WERI-Rb-1 (cell line): ENCODE results near the gene C16orf95.

Experiments
- DNase-seq: peaks from one replicate; pipeline ENCODE4 v3.0.0-alpha.2; 2020
- H3K27ac ChIP-seq: fragments of 250-450 bp; sonication (Bioruptor Pico); 2 replicates; pipeline ENCODE4 v1.5.1; 2020; ENCODE audit warnings: mild to moderate bottlenecking, moderate library complexity
- H3K27me3 ChIP-seq: fragments of 250-450 bp; sonication (Bioruptor Pico); 2 replicates; pipeline ENCODE4 v1.5.1; 2021; ENCODE audit warnings: mild to moderate bottlenecking, low read depth, moderate library complexity; ENCODE audit not compliant: insufficient read depth, severe bottlenecking
- H3K36me3 ChIP-seq: fragments of 250-450 bp; sonication (Bioruptor Pico); 2 replicates; pipeline ENCODE4 v1.5.1; 2020; ENCODE audit warnings: mild to moderate bottlenecking, moderate library complexity
- H3K4me3 ChIP-seq: 2 replicates; pipeline ENCODE4 v1.5.1; 2011; ENCODE audit warnings: low read depth, mild to moderate bottlenecking, control low read depth, low read length
- H3K9me3 ChIP-seq: fragments of 250-450 bp; sonication (Bioruptor Pico); 2 replicates; pipeline ENCODE4 v1.5.1; 2021; ENCODE audit warnings: mild to moderate bottlenecking, moderate library complexity; ENCODE audit not compliant: severe bottlenecking
- CTCF ChIP-seq: IDR thresholded peaks from 2 replicates; pipeline ENCODE4 v1.5.1; 2011; ENCODE audit warnings: low read depth, mild to moderate bottlenecking, control low read depth, inconsistent platforms, low read length

The C16orf95 gene

GRCh38 chr16:87317750-87318644, 805 bp upstream of the C16orf95 start:
- Histone ChIP-seq H3K27ac (peak overlapping the region; percentile 98), H3K9me3 (no peaks in the 10 kb centered on the region), H3K4me3 (peak overlapping the region; percentile 85), H3K36me3 (no peaks in the 10 kb centered on the region), H3K27me3 (no peaks in the 10 kb centered on the region)
- TF ChIP-seq CTCF, result no peak
- no peak for DNase-seq

- Histone ChIP-seq H3K4me3 (peak overlapping the region; percentile 85), H3K27me3 (no peaks in the 10 kb centered on the region), H3K9me3 (no peaks in the 10 kb centered on the region), H3K27ac (peak overlapping the region; percentile 98; the same call in 1 of the 2 replicates), H3K36me3 (no peaks in the 10 kb centered on the region)
- no peak for TF ChIP-seq CTCF
- no peak for DNase-seq
Observed at GRCh38 chr16:87316450-87316922, 706 bp downstream of the C16orf95 start.

- Histone ChIP-seq H3K36me3 (no peaks in the 10 kb centered on the region), H3K27me3 (no peaks in the 10 kb centered on the region), H3K27ac (peak overlapping the region; percentile 24; the same call in 1 of the 2 replicates), H3K4me3 (no peak overlapping the region), H3K9me3 (no peaks in the 10 kb centered on the region)
- no peak for DNase-seq
- TF ChIP-seq CTCF, result no peak
Observed at GRCh38 chr16:87314990-87315420, 2.2 kb downstream of the C16orf95 start.

GRCh38 chr16:87312008-87312407, 5.2 kb downstream of the C16orf95 start:
- H3K36me3 ChIP-seq, result no peaks in the 10 kb centered on the region
- H3K4me3 ChIP-seq, result no peak overlapping the region
- no peak for TF ChIP-seq CTCF
- DNase-seq, result no peak
- H3K9me3 ChIP-seq, result no peaks in the 10 kb centered on the region
- no peaks in the 10 kb centered on the region for H3K27me3 ChIP-seq
- H3K27ac ChIP-seq, result no peak overlapping the region

GRCh38 chr16:87311387-87311786, 5.8 kb downstream of the C16orf95 start:
- DNase-seq, result no peak
- H3K4me3 ChIP-seq, result no peak overlapping the region
- no peak for TF ChIP-seq CTCF

GRCh38 chr16:87310610-87311009, 6.6 kb downstream of the C16orf95 start:
- no peaks in the 10 kb centered on the region for H3K36me3 ChIP-seq
- H3K4me3 ChIP-seq, result no peak overlapping the region
- H3K27ac ChIP-seq, result no peak overlapping the region
- no peaks in the 10 kb centered on the region for H3K9me3 ChIP-seq
- no peaks in the 10 kb centered on the region for H3K27me3 ChIP-seq
- DNase-seq, result no peak
- no peak for TF ChIP-seq CTCF

More at GRCh38 chr16:87311387-87311786, 5.8 kb downstream of the C16orf95 start:
- no peaks in the 10 kb centered on the region for H3K27me3 ChIP-seq
- no peak overlapping the region for H3K27ac ChIP-seq
- no peaks in the 10 kb centered on the region for H3K9me3 ChIP-seq
- H3K36me3 ChIP-seq, result no peaks in the 10 kb centered on the region
